ENCODE data around the gene LONRF2. TPM values are rescaled to one million over a fixed set of nuclear protein-coding genes. Genes with fewer than 3 reads are reported as not detected.

Gene LONRF2
- total RNA-seq, 1 experiment from 2014 or later, result 2.7 TPM

DNA sequence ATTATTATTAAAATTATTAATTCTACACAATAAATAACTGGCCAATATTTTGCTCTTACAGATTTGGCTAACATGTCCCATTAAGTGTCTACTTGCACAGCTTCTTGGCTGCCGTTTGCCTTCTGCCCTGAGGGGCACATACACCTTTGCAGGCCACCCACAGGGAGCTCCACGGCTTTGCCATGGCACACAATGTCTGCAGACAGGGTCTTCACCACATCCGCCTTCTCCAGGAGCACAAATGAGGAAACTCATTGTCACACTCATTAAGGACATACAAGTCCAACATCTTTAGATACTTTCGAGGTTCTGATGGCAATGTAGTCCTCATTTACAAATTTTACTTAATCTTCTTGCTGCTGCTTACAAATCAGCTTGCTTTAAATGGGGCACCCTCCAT is 45.6 kb downstream of the LONRF2 start:
- no peak overlapping the region for H2BK120ac ChIP-seq (ENCODE audit: low read depth, low read length, poor library complexity, severe bottlenecking)
- no peak overlapping the region for H2BK15ac ChIP-seq (ENCODE audit: low read depth, low read length)
- H3K79me1 ChIP-seq (ENCODE audit: insufficient read depth, low read depth, low read length, poor library complexity, severe bottlenecking), result no peaks in the 10 kb centered on the region
- no peak overlapping the region for H4K8ac ChIP-seq (replicated peaks; ENCODE audit: insufficient read length, low read depth, low read length)
- H3K4ac ChIP-seq (ENCODE audit: low read depth, low read length), result no peak overlapping the region
- H3K4me1 Mint-ChIP-seq, result peaks cover 18 to 22% of the 10 kb centered on the region in 2 experiments
- no peak overlapping the region for H3K18ac ChIP-seq (ENCODE audit: insufficient read length, low read depth, low read length)
- H3K27ac ChIP-seq (ENCODE audit: insufficient read length, low read depth, low read length), result no peak overlapping the region
- no peaks in the 10 kb centered on the region for H3K27me3 ChIP-seq (ENCODE audit: insufficient read depth, low read length)
- peaks cover 0 to 3% (median 0%) of the 10 kb centered on the region in 3 experiments; a peak in 3 of 7 replicates for H3K36me3 Mint-ChIP-seq (ENCODE audit: insufficient read depth in 1 of 3, low read depth in 3 of 3)
- no peak overlapping the region for H2BK5ac ChIP-seq (ENCODE audit: insufficient read length, low read length)
- H3K9ac ChIP-seq (ENCODE audit: extremely low read depth, insufficient read length, low read length), result no peak overlapping the region
- no peak overlapping the region for H3K23ac ChIP-seq (ENCODE audit: insufficient read length, low read depth, low read length)
- no peak overlapping the region for H4K91ac ChIP-seq (ENCODE audit: insufficient read length, low read depth, low read length)
- no peaks in the 10 kb centered on the region for H4K20me1 ChIP-seq (ENCODE audit: control insufficient read depth, insufficient read depth, insufficient read length)
- H3K9me3 Mint-ChIP-seq, result no peaks in the 10 kb centered on the region
- H2AK5ac ChIP-seq (ENCODE audit: insufficient read length, low read length), result no peak overlapping the region
- no peak overlapping the region for H3K4me2 ChIP-seq (ENCODE audit: insufficient read depth, insufficient read length, low read length)
- no peaks in the 10 kb centered on the region for H3K9me3 ChIP-seq (ENCODE audit: control insufficient read depth, low read depth, low read length)
- H3K56ac ChIP-seq (ENCODE audit: insufficient read length, low read depth, low read length), result no peak overlapping the region
- H3K14ac ChIP-seq (ENCODE audit: insufficient read depth, low read length), result no peak overlapping the region
- peaks cover 2% of the 10 kb centered on the region for H3K23me2 ChIP-seq (ENCODE audit: insufficient read length, low read depth, low read length, poor library complexity, severe bottlenecking)
- H3K4me1 ChIP-seq (ENCODE audit: insufficient read depth, low read length), result peaks cover 3% of the 10 kb centered on the region; the same call in 1 of the 2 replicates
- no peaks in the 10 kb centered on the region for H3K27me3 Mint-ChIP-seq (ENCODE audit: low read depth)
- no peak overlapping the region for H4K5ac ChIP-seq (ENCODE audit: insufficient read length, low read depth, low read length)
- TF ChIP-seq, protein P1, sequence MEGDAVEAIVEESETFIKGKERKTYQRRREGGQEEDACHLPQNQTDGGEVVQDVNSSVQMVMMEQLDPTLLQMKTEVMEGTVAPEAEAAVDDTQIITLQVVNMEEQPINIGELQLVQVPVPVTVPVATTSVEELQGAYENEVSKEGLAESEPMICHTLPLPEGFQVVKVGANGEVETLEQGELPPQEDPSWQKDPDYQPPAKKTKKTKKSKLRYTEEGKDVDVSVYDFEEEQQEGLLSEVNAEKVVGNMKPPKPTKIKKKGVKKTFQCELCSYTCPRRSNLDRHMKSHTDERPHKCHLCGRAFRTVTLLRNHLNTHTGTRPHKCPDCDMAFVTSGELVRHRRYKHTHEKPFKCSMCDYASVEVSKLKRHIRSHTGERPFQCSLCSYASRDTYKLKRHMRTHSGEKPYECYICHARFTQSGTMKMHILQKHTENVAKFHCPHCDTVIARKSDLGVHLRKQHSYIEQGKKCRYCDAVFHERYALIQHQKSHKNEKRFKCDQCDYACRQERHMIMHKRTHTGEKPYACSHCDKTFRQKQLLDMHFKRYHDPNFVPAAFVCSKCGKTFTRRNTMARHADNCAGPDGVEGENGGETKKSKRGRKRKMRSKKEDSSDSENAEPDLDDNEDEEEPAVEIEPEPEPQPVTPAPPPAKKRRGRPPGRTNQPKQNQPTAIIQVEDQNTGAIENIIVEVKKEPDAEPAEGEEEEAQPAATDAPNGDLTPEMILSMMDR (conservative IDR thresholded peaks at IDR 0.05), result no peak
- no CpG with 5 or more reads among the region's 4 CpGs for WGBS (ENCODE audit: extremely low coverage, insufficient read length, low lambda C conversion rate)
- H2BK12ac ChIP-seq (ENCODE audit: insufficient read length, low read depth, low read length), result no peak overlapping the region
- H3T11ph ChIP-seq (ENCODE audit: low read length), result no peak overlapping the region
- no peak overlapping the region for H2AFZ ChIP-seq (ENCODE audit: low read length)
- no peak overlapping the region for H3K27ac Mint-ChIP-seq
- no peak overlapping the region for H3K4me3 Mint-ChIP-seq
- no peaks in the 10 kb centered on the region for H3K79me2 ChIP-seq (ENCODE audit: insufficient read depth, low read length)
- peak; percentile 4 for DNase-seq
- H2BK20ac ChIP-seq (ENCODE audit: low read depth, low read length, poor library complexity, severe bottlenecking), result no peak overlapping the region

Measured in H9 (cell line).